Fibroblast of villous mesenchyme (primary cell): Measurements from ENCODE around the gene STK10. TPM values are rescaled to one million over a fixed set of nuclear protein-coding genes. Genes with fewer than 3 reads are reported as not detected.

Experiments
- DNase-seq: peaks from one replicate; pipeline ENCODE4 v3.0.0-alpha.2; 2010; ENCODE audit warnings: low read depth
- H3K4me3 ChIP-seq: 2 replicates; pipeline ENCODE4 v1.5.1; 2011; ENCODE audit warnings: low read depth, mild to moderate bottlenecking, low read length
- total RNA-seq: library from RNA; depleted of rRNA; stranded (reverse); fragments of >200 nt; gene quantifications from 2 replicates; pipeline ENCODE4 v1.2.3, GENCODE V29; 2012
- TF ChIP-seq, protein P1 (sequence below): IDR thresholded peaks from 2 replicates; pipeline ENCODE4 v1.5.1; 2012; ENCODE audit warnings: low read depth, mild to moderate bottlenecking, low read length; ENCODE audit not compliant: insufficient read depth

STK10 gene
- total RNA-seq, 1 donor: 32.4 TPM

DNA sequence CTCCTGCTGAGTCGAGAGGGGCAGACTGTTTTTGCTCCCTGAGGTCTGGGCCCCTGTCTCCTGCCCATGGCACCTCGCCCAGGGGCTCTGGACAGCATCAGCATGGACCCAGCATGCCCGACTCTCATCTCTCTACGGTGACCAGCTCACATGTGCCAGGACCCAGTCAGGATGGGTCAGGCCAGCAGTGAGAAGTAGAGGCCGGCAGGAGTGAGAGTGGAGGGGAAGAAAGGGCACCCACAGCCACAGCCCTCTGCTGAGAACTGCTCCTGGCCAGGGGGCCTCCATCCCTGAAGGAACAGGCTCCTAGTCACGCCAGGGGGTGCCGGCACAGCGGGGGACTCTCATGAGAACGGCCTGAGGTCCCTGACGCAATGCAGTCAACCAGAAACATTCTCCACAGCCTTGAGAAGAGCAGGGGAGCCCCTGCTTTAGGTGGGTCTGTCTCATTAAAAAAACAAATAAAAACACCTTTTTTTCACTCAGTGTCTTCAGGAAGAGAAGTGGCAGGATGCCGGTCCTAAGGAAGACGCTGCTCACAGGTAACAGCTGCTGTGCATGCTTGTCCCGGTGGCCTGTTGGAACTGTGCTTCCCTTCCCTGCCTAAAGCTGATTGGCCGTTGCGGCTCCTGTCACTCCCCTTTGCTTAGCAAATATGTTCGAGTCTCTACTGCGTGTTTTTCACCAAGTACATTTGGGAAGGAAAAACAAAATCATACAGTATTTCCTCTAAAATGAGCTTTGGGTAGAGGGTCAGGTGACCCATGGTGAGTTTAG is 95.9 kb downstream of the STK10 start:
- H3K4me3 ChIP-seq: no peak overlapping the region

GRCh38 chr5:172090976-172091547 is 97.0 kb downstream of the STK10 start:
- H3K4me3 ChIP-seq: no peak overlapping the region
- DNase-seq: no peak
- TF ChIP-seq, protein P1, sequence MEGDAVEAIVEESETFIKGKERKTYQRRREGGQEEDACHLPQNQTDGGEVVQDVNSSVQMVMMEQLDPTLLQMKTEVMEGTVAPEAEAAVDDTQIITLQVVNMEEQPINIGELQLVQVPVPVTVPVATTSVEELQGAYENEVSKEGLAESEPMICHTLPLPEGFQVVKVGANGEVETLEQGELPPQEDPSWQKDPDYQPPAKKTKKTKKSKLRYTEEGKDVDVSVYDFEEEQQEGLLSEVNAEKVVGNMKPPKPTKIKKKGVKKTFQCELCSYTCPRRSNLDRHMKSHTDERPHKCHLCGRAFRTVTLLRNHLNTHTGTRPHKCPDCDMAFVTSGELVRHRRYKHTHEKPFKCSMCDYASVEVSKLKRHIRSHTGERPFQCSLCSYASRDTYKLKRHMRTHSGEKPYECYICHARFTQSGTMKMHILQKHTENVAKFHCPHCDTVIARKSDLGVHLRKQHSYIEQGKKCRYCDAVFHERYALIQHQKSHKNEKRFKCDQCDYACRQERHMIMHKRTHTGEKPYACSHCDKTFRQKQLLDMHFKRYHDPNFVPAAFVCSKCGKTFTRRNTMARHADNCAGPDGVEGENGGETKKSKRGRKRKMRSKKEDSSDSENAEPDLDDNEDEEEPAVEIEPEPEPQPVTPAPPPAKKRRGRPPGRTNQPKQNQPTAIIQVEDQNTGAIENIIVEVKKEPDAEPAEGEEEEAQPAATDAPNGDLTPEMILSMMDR: no peak

More for the DNA sequence above, 95.9 kb downstream of the STK10 start:
- no peak for DNase-seq
- TF ChIP-seq, protein P1: no peak

- DNase-seq: no peak
- H3K4me3 ChIP-seq: no peak overlapping the region
- TF ChIP-seq, protein P1: no peak
Observed at GRCh38 chr5:172089298-172090117, 98.5 kb downstream of the STK10 start.

DNA sequence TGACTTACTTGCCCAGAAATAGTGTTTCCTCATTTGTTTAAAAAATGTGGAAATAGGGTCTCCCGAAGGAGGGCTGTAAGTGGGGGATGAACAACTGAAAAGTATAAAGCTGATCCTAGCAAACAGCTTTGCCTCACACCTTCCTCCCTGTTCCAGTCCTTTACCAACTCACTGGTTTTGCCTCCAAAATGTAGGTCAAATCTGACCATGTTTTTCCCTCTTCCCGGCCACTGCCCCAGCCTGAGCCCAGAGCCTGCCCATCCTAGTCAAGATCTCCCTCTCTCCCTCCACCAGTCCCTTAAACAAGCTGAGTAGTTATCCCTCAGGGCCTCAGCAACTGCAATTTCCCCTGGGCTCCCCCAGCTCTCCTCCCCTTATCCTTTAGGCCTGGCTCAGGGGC is 99.2 kb downstream of the STK10 start:
- TF ChIP-seq, protein P1: no peak
- no peak for DNase-seq
- H3K4me3 ChIP-seq: no peak overlapping the region

- no peak overlapping the region for H3K4me3 ChIP-seq
- no peak for DNase-seq
- TF ChIP-seq, protein P1: no peak
Observed at GRCh38 chr5:172086194-172086975, 101.6 kb downstream of the STK10 start.

GRCh38 chr5:172085738-172086137 is 102.3 kb downstream of the STK10 start:
- no peak overlapping the region for H3K4me3 ChIP-seq
- TF ChIP-seq, protein P1: no peak
- DNase-seq: no peak
